Measurements from ENCODE around the gene COPG1. TPM values are rescaled to one million over a fixed set of nuclear protein-coding genes. Genes with fewer than 3 reads are reported as not detected.

COPG1 gene
- total and polyA plus RNA-seq, 9 of the 15 experiments (the other 6 are each of a cell fraction or from before 2014, with no cell fraction given): 40.3 to 105 (median 62.4) TPM

DNA sequence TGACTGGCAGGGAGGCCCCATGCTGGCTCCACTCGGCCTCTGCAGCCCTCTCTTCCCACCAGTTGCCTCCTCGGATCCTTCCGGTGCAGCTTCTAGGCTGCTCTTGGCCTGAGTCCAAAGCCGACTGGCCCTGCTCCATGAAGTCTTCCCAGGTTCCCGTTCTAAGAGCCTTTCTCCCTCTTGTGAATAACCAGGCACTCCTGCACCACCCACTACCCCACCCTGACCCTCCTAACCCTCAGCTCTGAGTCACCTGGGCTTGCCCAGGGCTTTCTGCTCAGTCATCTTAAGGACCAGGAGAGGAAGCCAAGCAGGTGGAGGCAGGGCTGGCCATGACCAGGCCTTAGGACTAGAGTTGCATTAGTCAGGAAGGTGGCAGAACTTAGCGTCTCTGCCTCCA lies 37.6 kb upstream of the COPG1 start (continued):
- TF ChIP-seq HSF4 (CRISPR knock-in tag; IDR thresholded peaks at IDR 0.05; ENCODE audit: borderline replicate concordance) (no peak), ZEB2 (IDR thresholded peaks at IDR 0.05) (peak; percentile 72), CTBP1 (IDR thresholded peaks at IDR 0.05; ENCODE audit: borderline replicate concordance) (peak; percentile 81), BCOR (IDR thresholded peaks at IDR 0.05) (no peak), MAZ (CRISPR knock-in tag; conservative IDR thresholded peaks at IDR 0.05 in 1 of 2, IDR thresholded peaks at IDR 0.05 in 1 of 2) (no peak), JUN (IDR thresholded peaks at IDR 0.05; ENCODE audit: borderline replicate concordance, low read depth, low read length) (peak; percentile 23; the same call in 1 of the 2 replicates), JUN (CRISPR knock-in tag; IDR thresholded peaks at IDR 0.05; ENCODE audit: borderline replicate concordance) (no peak), MAFK (IDR thresholded peaks at IDR 0.05; ENCODE audit: low read length) (peak; percentile 63), ZFX (CRISPR knock-in tag; IDR thresholded peaks at IDR 0.05) (peak; percentile 52), C11orf30 (IDR thresholded peaks at IDR 0.05; ENCODE audit: low read depth) (peak; percentile 89), CBX1 (IDR thresholded peaks at IDR 0.05; ENCODE audit: low read depth) (no peak), NFE2 (IDR thresholded peaks at IDR 0.05; ENCODE audit: low read depth) (peak; percentile 92), MAFG (tag; conservative IDR thresholded peaks at IDR 0.05) (peak; percentile 71), CXXC5 (CRISPR knock-in tag; IDR thresholded peaks at IDR 0.05) (no peak), ZBTB26 (CRISPR knock-in tag; IDR thresholded peaks at IDR 0.05) (no peak), FUS (optimal IDR thresholded peaks at IDR 0.05; ENCODE audit: low read depth, low read length) (no peak), PTRF (tag; IDR thresholded peaks at IDR 0.05) (no peak), ZNF592 (IDR thresholded peaks at IDR 0.05) (peak; percentile 70), MAX (CRISPR knock-in tag; IDR thresholded peaks at IDR 0.05) (0 out of 2 replicates have a peak, but pooled peaks have one; percentile 36), NFIC (IDR thresholded peaks at IDR 0.05) (peak; percentile 94), HDAC2 (IDR thresholded peaks at IDR 0.05) (0 out of 2 replicates have a peak, but pooled peaks have one; percentile 30), ZNF444 (CRISPR knock-in tag; IDR thresholded peaks at IDR 0.05) (no peak), ID3 (CRISPR knock-in tag; IDR thresholded peaks at IDR 0.05) (no peak), ID3 (tag; IDR thresholded peaks at IDR 0.05) (no peak)
- TF ChIP-seq, protein P1, sequence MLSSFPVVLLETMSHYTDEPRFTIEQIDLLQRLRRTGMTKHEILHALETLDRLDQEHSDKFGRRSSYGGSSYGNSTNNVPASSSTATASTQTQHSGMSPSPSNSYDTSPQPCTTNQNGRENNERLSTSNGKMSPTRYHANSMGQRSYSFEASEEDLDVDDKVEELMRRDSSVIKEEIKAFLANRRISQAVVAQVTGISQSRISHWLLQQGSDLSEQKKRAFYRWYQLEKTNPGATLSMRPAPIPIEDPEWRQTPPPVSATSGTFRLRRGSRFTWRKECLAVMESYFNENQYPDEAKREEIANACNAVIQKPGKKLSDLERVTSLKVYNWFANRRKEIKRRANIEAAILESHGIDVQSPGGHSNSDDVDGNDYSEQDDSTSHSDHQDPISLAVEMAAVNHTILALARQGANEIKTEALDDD (IDR thresholded peaks at IDR 0.05): peak; percentile 76

All from K562 (cell line).